Measurements from ENCODE around the gene ZNF45. TPM values are rescaled to one million over a fixed set of nuclear protein-coding genes. Genes with fewer than 3 reads are reported as not detected.

ZNF45 gene
- total and polyA plus RNA-seq, 2 of the 4 experiments (the other 2 are of a cell fraction): 7.6 to 18.1 TPM

DNA sequence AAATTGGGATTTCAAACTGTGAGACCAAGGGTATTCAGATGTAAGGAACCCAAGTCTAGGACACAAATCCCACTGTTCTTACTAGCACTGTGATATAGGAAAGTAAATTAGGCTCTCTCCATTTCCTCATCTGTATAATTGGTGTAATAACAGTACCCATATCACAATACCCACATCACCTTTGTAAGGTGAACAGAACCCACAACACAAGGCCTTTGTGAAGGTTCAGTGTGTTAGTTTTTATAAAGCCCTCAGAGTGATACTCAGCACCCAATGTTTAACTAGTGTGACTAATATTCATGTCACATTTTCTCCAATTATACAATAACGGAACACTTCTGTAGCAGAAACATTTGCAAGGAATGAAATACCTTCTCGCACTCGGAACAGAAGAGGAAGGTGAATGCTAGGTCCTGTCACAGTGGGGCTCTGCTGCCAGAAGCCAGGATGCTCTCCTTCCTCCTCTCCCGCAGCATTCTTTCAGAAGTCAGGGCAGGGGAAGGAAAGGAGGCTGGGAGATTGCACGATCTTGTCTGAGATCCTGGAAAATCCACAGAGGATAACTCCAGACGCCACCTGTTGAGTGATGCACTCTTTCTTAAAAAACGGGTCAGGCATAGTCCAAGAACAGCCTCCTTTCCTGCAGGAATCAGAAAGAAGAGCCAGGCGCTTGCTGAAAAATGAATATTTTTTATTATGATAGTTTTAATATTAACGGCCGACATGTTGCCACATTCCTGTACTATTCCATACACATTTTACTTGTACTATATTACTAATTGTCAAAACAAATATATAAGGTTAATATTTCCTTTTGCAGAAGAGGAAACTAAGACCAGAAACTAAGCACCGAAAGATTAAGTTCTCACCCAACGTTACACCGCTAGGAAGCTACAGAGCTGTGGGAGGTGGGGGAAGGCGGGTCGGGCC lies 762 bp downstream of the ZNF45 start:
- Histone ChIP-seq H3K18ac (ENCODE audit: low read depth, low read length) (no peak overlapping the region), H3K4me3 (ENCODE audit: insufficient read depth, low read depth, low read length) (peak overlapping the region; percentile 59), H3K23ac (ENCODE audit: low read depth, low read length) (peak overlapping the region; percentile 67), H3K9ac (ENCODE audit: low read depth, low read length) (peak overlapping the region; percentile 72), H3K79me1 (ENCODE audit: low read depth in 1 of 2, low read length in 2 of 2) (peaks cover 11 to 13% of the 10 kb centered on the region in 2 experiments; a peak in 3 of 4 replicates), H3K36me3 (ENCODE audit: control insufficient read depth, insufficient read depth, low read length) (peaks cover 11% of the 10 kb centered on the region), H3K14ac (replicated peaks; ENCODE audit: low read depth, low read length) (peak overlapping the region; percentile 89), H2AFZ (replicated peaks; ENCODE audit: low read length, poor library complexity) (peak overlapping the region; percentile 97), H2BK5ac (ENCODE audit: low read depth, low read length, poor library complexity, severe bottlenecking) (peak overlapping the region; percentile 59), H2AK5ac (ENCODE audit: low read depth, low read length) (peak overlapping the region; percentile 44; the same call in 1 of the 2 replicates), H4K91ac (ENCODE audit: insufficient read depth, low read depth, low read length) (peak overlapping the region; percentile 82; the same call in 1 of the 2 replicates), H3K27ac (ENCODE audit: insufficient read depth, low read length) (peak overlapping the region; percentile 71), H4K20me1 (ENCODE audit: insufficient read depth, low read length) (no peaks in the 10 kb centered on the region), H2BK15ac (ENCODE audit: low read depth, low read length) (no peak overlapping the region), H4K8ac (ENCODE audit: low read depth in 2 of 2, low read length in 2 of 2) (peak overlapping the region; percentile 95 to 97; a peak in 2 of 4 replicates), H3K4ac (ENCODE audit: low read depth, low read length) (peak overlapping the region; percentile 71), H3K4me1 (ENCODE audit: control insufficient read depth, insufficient read depth, low read length) (no peaks in the 10 kb centered on the region), H2BK20ac (ENCODE audit: low read depth, low read length) (no peak overlapping the region), H3K56ac (ENCODE audit: extremely low read depth, insufficient read depth, low read length) (peak overlapping the region; percentile 84), H3K27me3 (ENCODE audit: control insufficient read depth, insufficient read depth, low read length) (no peaks in the 10 kb centered on the region), H3K4me2 (ENCODE audit: low read depth, low read length) (peak overlapping the region; percentile 97), H4K5ac (ENCODE audit: low read depth, low read length) (peak overlapping the region; percentile 23), H2AK9ac (replicated peaks; ENCODE audit: low read depth, low read length, poor library complexity) (peak overlapping the region; percentile 47), H2BK120ac (ENCODE audit: low read depth, low read length) (no peak overlapping the region), H3K9me3 (ENCODE audit: control insufficient read depth, insufficient read depth, low read length) (no peaks in the 10 kb centered on the region), H3K9me1 (ENCODE audit: insufficient read depth, low read length) (no peaks in the 10 kb centered on the region)
- WGBS, 2 experiments (ENCODE audit: extremely low coverage in 2 of 2, insufficient read length in 1 of 2): no CpG with 5 or more reads among the region's 15 CpGs
- ChIA-PET POLR2A (ENCODE audit: unreplicated experiment) (no interaction called here), CTCF (interaction anchor here (1.2 kb wide), 1 partner anchor 17 kb away, joined by 7 read pairs; the partner anchor contains the start of gene ZNF221)
- dilution Hi-C loops (cut with HindIII; ENCODE audit: low sequenced_read_pairs, unreplicated experiment) (no loop called here), in situ Hi-C loops (cut with MboI; ENCODE audit: low sequenced_read_pairs) (no loop called here), intact Hi-C loops (cut with micrococcal nuclease) (loop anchor here (2.0 to 10.0 kb wide), 2 partner anchors 68 to 160 kb away; partner anchors contain the start of genes ZNF224 and ZNF230)
- BruUV-seq (replicated peaks): TSS peak; percentile 50
- peak; percentile 10 for DNase-seq
- ATAC-seq (ENCODE audit: low read depth): peak; percentile 10; the same call in 1 of the 2 replicates
- TF ChIP-seq, protein P1, sequence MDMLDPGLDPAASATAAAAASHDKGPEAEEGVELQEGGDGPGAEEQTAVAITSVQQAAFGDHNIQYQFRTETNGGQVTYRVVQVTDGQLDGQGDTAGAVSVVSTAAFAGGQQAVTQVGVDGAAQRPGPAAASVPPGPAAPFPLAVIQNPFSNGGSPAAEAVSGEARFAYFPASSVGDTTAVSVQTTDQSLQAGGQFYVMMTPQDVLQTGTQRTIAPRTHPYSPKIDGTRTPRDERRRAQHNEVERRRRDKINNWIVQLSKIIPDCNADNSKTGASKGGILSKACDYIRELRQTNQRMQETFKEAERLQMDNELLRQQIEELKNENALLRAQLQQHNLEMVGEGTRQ (IDR thresholded peaks at IDR 0.05; ENCODE audit: low read depth, low read length): no peak
- TF ChIP-seq, protein P2, sequence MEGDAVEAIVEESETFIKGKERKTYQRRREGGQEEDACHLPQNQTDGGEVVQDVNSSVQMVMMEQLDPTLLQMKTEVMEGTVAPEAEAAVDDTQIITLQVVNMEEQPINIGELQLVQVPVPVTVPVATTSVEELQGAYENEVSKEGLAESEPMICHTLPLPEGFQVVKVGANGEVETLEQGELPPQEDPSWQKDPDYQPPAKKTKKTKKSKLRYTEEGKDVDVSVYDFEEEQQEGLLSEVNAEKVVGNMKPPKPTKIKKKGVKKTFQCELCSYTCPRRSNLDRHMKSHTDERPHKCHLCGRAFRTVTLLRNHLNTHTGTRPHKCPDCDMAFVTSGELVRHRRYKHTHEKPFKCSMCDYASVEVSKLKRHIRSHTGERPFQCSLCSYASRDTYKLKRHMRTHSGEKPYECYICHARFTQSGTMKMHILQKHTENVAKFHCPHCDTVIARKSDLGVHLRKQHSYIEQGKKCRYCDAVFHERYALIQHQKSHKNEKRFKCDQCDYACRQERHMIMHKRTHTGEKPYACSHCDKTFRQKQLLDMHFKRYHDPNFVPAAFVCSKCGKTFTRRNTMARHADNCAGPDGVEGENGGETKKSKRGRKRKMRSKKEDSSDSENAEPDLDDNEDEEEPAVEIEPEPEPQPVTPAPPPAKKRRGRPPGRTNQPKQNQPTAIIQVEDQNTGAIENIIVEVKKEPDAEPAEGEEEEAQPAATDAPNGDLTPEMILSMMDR (conservative IDR thresholded peaks at IDR 0.05; ENCODE audit: low read depth, low read length): peak; percentile 15; the same call in 1 of the 2 replicates
- TF ChIP-seq RFX5 (IDR thresholded peaks at IDR 0.05; ENCODE audit: low read depth, low read length) (no peak), RAD21 (IDR thresholded peaks at IDR 0.05; ENCODE audit: low read length) (no peak), MAZ (IDR thresholded peaks at IDR 0.05; ENCODE audit: borderline replicate concordance, low read depth, low read length) (no peak)
- TF ChIP-seq, protein P3, sequence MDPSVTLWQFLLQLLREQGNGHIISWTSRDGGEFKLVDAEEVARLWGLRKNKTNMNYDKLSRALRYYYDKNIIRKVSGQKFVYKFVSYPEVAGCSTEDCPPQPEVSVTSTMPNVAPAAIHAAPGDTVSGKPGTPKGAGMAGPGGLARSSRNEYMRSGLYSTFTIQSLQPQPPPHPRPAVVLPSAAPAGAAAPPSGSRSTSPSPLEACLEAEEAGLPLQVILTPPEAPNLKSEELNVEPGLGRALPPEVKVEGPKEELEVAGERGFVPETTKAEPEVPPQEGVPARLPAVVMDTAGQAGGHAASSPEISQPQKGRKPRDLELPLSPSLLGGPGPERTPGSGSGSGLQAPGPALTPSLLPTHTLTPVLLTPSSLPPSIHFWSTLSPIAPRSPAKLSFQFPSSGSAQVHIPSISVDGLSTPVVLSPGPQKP (IDR thresholded peaks at IDR 0.05; ENCODE audit: borderline replicate concordance, low read depth, low read length): no peak
